ENCODE data around the gene SLC12A3.

DNA sequence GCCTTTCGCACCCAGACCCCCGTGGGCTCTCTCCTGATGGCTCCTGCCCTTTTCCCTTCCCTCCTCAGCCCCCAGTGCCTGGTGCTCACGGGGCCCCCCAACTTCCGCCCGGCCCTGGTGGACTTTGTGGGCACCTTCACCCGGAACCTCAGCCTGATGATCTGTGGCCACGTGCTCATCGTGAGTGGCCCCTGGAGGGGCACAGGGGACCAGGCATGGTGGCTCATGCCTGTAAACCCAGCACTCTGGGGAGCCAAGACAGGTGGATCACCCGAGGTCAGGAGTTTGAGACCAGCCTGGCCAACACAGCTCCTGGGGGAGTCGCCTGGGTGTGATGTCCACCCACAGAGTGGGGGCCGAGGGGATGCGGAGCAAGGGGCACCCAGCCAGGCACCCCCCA lies 21.3 kb downstream of the SLC12A3 start:
- TF ChIP-seq, protein P1, sequence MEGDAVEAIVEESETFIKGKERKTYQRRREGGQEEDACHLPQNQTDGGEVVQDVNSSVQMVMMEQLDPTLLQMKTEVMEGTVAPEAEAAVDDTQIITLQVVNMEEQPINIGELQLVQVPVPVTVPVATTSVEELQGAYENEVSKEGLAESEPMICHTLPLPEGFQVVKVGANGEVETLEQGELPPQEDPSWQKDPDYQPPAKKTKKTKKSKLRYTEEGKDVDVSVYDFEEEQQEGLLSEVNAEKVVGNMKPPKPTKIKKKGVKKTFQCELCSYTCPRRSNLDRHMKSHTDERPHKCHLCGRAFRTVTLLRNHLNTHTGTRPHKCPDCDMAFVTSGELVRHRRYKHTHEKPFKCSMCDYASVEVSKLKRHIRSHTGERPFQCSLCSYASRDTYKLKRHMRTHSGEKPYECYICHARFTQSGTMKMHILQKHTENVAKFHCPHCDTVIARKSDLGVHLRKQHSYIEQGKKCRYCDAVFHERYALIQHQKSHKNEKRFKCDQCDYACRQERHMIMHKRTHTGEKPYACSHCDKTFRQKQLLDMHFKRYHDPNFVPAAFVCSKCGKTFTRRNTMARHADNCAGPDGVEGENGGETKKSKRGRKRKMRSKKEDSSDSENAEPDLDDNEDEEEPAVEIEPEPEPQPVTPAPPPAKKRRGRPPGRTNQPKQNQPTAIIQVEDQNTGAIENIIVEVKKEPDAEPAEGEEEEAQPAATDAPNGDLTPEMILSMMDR (conservative IDR thresholded peaks at IDR 0.05; ENCODE audit: low read length): no peak
- no peak for TF ChIP-seq EZH2phosphoT487 (IDR thresholded peaks at IDR 0.05; ENCODE audit: borderline replicate concordance)
